ENCODE results near the gene FAM53A.
"Not testable (repeated sequence)": the region's sequence is repeated elsewhere in the genome, so short reads cannot be mapped to it uniquely, and the experiment has no call there.

Gene FAM53A

DNA sequence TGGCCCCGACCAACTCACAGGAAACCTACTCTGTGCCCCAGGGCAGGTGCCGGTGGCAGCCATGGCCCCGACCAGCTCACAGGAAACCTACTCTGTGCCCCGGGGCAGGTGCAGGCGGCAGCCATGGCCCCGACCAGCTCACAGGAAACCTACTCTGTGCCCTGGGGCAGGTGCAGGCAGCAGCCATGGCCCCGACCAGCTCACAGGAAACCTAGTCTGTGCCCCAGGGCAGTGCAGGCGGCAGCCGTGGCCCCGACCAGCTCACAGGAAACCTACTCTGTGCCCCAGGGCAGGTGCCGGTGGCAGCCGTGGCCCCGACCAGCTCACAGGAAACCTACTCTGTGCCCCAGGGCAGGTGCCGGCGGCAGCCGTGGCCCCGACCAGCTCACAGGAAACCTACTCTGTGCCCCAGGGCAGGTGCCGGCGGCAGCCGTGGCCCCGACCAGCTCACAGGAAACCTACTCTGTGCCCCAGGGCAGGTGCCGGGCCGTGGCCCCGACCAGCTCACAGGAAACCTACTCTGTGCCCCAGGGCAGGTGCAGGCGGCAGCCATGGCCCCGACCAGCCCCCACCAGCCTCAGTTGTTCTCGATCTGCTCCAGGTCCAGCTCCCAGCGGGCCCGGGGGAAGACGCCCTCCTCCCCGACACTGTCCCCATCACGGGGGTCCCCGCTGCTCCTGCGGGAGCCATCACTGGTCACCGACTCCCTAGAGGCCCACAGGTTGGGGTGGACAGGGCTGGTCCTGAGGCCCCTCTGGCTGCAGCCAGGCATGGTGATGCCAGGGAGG lies 43.2 kb downstream of the FAM53A start:
- not testable (repeated sequence) for DNase-seq (ENCODE audit: low read depth in 2 of 2)

GRCh38 chr4:1640190-1640589 lies 43.9 kb downstream of the FAM53A start:
- DNase-seq (ENCODE audit: low read depth in 2 of 2): no peak

DNA sequence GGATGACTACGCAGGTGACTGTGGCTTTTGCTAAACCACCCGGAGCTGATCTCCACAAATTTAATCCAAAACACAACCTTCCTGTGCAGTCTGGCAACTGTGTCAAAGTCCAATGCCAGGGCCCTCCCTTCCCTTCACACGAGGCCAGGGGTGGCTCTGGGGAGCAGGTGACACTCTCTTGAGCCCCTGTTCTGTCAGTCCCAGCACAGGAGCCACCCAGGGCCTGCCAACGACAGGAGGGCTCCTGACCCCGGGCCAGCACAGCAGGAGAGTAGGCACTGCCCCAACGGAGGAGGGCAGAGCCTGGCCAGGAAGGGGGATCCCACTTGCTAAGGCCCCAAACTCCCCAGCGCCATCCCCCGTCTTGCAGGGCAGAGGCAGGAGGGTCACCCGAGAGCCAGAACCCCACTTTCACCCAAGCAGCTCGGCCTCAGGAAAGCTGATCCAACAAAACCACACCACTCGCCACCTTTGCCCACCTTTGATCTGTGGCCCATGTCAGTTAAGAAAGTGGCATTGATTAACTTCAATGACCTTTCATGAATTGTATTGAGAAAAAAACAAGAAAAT lies 44.7 kb downstream of the FAM53A start:
- no peak for DNase-seq (ENCODE audit: low read depth in 2 of 2)

GRCh38 chr4:1638873-1639272 lies 45.2 kb downstream of the FAM53A start:
- no peak for DNase-seq (ENCODE audit: low read depth in 2 of 2)

DNA sequence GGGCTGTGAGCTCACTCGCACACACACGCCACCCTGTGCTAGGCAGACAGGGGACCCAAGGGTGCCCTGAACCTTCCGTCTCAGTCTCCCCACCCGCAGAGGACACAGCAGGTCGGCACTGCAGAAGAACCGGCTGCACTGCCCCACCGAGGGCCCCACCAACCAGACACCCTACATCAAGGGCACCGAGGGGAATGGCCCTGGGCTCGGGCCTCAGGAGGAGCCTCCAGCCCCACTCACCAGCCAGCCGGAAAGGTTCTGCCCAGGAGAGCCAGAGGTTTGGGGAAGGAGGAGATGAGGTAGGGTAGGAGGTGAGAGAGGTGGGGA lies 45.9 kb downstream of the FAM53A start:
- DNase-seq (ENCODE audit: low read depth in 2 of 2): no peak

- DNase-seq (ENCODE audit: low read depth in 2 of 2): no peak
These were observed 46.4 kb downstream of the FAM53A start for GRCh38 chr4:1637580-1638271.

DNA sequence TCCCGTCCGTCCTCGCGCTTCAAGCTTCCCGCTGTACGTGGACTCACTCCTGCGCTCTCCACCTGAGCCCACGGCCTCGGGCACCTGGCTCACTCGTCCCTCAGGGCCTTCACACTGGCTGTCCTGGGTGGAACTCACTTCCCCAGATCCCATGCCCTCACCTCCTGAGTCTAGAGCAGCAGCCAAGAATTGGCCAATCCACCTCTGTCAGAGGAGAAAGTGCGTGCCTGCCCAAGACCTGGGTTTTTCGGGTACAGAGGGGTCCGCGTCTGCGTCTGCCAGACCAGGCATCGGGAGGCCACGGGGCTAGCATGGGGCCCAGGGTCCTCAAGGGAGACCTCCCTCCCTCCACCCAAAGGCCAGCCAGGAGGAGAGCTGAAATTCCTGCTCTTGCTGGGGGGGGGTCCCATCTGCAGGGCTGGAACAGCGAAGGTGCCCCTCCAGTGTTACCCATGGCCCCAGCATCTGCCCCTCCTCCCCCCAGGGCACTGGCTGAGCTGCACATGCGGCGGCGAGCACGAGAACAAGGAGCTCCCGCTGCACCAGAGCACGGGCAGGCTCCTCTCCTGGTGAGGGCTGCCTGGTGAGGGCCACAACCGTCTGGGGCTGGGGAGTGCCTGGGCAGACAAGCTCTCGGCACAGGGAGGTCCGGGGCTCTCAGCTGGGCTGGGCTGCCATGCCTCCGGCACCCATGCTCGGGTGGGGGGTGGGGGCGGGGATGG lies 47.5 kb downstream of the FAM53A start:
- DNase-seq (ENCODE audit: low read depth in 2 of 2): no peak

- no peak for DNase-seq (ENCODE audit: low read depth in 2 of 2)
These were observed 48.6 kb downstream of the FAM53A start for GRCh38 chr4:1635464-1635863.

- no peak for DNase-seq (ENCODE audit: low read depth in 2 of 2)
These were observed 50.1 kb downstream of the FAM53A start for GRCh38 chr4:1633993-1634392.

DNA sequence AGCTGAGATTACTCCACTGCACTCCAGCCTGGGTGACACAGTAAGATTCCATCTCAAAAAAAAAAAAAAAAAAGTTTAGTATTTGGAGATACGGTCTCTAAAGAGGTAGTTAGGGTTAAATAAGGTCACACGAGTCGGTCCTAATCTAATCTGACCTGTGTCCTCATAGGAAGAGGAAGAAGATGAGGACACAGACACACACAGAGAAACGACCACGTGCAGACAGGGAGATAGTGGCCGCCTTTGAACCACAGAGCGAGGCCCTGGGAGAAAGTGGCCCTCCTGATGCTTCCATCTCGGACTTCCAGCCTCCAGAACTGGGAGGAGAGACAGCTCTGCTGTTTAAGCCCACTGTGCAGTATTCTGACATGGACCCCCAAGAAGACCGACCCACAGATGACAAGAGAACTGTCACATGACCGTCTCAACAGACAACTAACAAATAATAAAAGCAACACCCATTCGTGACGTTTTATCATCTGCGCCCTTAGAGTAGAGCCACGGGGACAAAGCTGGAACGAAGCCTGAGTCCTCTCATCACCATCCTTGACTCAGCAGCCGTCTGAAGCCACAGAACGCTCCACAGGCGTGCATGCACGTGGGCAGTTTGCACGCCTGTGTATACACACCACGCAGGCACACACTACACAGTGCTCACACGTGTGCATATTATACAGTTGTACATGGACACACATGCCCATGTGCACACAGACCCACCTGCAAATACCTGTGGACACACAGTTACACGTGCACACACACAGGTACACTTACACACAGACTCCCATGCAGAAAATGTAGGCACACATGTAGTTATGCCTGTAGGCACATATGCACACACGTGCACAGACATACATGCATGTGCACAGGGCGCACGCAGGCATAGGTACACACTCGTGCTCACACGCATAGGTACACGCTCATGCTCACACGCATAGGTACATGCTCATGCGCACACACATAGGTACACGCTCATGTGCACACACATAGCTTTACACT lies 51.7 kb downstream of the FAM53A start:
- no peak for DNase-seq (ENCODE audit: low read depth in 2 of 2)

GRCh38 chr4:1631136-1631535 lies 53.0 kb downstream of the FAM53A start:
- no peak for DNase-seq (ENCODE audit: low read depth in 2 of 2)

DNA sequence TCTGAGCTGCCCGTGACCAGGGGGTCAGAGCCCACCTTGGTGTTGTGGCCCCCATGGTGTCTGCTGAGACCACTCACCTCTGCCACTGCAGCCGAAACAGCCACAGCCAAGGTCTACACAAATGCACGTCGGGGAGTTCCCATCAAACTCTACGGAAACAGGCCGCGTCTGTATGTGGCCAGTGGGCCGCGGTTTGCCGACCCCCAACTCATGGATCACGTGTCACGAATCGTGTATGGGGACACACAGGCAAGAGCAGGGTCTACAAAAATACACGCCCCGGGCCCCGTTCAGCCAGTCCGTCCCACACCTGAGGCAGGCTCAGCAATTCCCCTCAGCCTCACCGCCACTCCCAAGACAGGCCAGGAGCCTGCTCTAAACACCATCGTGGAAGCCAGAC lies 53.8 kb downstream of the FAM53A start:
- no peak for DNase-seq (ENCODE audit: low read depth in 2 of 2)

DNA sequence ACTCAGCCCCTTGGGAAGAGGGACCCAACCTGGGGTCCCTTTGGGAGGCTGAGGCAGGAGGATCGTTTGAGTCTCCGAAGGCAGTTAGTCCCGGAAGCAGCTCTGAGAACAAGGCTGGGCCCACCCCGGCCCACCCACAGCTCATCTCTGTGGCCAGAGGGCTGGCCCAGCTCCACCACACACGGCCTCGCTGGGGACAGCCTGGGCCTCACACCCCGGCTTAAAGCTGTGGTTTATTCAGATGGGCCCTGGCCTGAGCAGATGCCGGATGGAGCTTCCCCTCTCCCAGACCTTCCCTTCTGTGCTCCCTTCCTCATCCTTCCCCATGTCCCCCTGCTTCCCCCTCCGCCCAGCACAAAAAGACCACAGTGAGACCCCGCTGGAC lies 54.4 kb downstream of the FAM53A start:
- no peak for DNase-seq (ENCODE audit: low read depth in 2 of 2)

- peak; percentile 18 to 34 for DNase-seq (ENCODE audit: low read depth in 2 of 2)
These were observed 55.0 kb downstream of the FAM53A start for GRCh38 chr4:1628892-1629698.

DNA sequence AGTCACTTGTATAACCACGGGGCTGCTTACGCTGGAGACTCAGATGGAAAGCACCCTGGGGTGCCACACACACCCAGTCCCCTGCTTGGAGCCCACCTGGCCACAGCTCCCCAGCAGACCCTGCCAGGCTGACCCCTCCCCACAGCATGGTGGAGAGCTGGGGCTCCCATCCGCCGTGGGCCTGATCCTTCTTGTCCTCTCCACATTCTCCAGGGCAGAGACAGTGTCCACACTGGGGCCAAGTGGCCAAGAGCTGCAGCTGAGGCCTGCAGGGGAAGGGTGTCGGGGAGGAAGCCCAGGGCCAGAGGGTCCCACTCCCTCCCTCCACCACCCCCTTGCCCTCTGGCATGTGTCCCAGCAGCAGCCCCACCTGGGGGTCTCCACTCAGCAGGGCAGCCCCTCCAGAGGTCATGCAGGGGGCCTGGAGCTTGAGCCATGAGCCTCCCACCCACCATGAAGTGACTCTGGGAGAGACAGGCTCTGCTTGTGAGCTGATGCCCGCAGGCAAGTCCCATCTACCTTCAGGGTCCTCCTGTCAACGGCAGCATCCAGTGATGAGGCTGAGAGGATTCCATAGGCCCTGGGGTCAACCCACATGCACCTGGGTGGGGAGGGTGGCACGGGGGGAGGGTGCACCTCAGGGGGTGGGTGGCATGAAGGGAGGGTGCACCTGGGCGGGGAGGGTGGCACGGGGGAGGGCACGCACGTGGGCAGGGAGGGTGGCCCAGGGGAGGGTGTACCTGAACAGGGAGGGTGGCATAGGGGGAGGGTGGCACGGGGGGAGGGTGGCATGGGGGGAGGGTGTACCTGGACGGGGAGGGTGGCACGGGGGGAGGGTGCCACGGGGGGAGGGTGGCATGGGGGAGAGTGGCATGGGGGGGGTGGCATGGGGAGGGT lies 56.4 kb downstream of the FAM53A start:
- no peak for DNase-seq (ENCODE audit: low read depth in 2 of 2)

DNA sequence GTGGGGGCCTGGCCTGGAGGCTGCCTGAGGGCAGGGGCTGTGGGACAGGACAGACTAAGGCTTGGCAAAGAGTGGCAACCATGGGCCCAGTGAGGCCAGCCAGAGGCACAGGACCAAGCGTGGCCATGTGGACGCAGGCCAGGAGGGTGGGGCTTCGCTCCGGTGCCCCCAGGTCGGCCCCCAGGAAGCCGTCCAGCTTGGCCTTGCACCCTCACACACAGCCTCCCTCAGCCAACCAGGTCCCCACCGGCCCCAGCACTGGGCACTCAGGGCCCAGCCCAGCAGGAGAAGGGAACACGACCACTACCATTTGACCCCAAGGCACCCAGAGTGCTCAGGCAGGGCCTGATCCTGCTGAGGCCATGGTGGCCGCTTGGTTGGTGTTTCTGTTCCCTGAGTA lies 57.2 kb downstream of the FAM53A start:
- DNase-seq (ENCODE audit: low read depth in 2 of 2): no peak

DNA sequence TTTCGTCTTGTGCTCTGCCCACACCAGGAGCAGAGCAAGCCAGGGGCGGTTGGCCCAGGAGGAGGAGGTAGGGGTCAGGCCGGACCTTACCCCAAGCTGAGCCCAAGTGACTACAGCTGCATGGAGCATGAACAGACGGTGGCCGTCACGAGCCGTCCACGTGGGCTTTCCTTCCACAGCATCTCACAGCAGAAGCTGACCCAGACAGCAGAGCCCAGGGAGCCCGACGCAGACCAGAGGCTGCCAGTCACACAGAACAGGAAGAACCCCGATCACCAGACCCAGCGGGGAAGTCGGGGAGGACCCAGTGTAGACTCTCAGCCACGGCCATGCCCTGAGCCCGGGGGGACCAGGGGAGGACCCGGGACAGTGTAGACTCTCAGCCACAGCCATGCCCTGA lies 58.0 kb downstream of the FAM53A start:
- no peak for DNase-seq (ENCODE audit: low read depth in 2 of 2)

DNA sequence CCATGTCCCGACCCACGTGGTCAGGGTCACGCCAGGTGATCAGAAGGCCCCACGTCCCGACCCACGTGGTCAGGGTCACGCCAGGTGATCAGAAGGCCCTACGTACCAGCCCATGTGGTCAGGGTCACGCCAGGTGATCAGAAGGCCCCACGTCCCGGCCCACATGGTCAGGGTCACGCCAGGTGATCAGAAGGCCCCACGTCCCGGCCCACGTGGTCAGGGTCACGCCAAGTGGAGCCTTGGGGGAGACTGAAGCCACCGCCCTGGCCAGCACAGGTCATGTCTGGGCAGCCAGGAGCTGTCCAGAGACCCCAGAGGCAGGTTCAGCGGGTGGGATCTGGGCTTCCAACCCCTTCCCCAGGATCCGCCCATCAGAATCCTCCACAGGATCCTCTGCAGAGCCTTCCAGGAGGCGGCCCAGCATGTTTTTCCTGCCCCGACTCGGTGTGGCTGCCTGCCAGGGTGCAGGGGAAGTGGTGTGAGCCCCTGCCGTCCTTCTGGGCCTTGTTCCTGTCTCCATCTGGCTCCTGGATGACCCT lies 58.4 kb downstream of the FAM53A start:
- no peak for DNase-seq (ENCODE audit: low read depth in 2 of 2)

DNA sequence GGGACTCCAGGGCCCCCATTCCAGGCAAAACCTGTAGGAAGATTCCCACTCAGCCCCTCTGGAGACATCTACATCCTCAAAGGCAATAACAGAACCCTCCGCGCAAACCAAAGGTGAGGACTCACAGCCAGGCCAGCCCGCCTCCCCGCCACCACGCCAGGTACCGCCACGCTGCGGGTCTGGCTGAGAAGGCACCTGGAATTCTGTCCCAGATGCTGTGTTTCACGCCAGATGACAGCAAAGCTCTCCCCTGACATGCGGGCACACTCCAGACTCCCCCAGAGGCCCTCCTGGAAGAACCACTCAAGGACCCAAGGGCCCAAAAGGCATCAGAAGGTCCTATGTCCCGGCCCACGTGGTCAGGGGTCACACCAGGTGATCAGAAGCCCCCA lies 59.6 kb downstream of the FAM53A start:
- DNase-seq (ENCODE audit: low read depth in 2 of 2): no peak

All from stimulated activated CD8-positive, alpha-beta memory T cell treated with anti-CD3 and anti-CD28 coated beads, Interleukin-15, amount 100 ng/mL, for 4 hours (primary cell).